ENCODE results near the gene CCNJL. TPM values are rescaled to one million over a fixed set of nuclear protein-coding genes. Genes with fewer than 3 reads are reported as not detected.

The CCNJL gene
- total RNA-seq, 1 experiment from 2014 or later: 33.9 TPM

DNA sequence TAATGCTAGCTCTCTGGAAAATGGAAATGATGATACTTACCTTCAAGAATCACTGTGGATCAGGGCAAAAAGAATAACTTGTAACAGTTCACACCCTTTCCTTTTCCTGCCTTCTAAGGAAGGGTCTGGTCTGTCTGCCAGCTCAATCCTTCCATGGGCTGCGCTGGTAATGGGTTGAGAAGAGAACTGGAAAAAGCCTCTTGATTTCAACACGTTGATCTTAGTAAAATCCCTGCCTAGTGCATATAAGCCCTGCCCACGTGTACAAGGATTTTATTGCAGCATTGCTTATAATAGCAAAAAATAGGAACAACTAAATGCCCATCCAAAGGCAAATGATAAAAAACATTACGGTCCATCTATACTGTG, 37.6 kb upstream of the CCNJL start:
- Histone ChIP-seq H3K27ac (no peak overlapping the region), H3K79me2 (ENCODE audit: low read depth) (no peaks in the 10 kb centered on the region), H3F3A (ENCODE audit: insufficient read depth, low read depth) (no peaks in the 10 kb centered on the region), H3K36me3 (ENCODE audit: low read depth) (no peaks in the 10 kb centered on the region), H3K4me3 (no peak overlapping the region), H3K4me1 (replicated peaks; ENCODE audit: insufficient read depth) (no peaks in the 10 kb centered on the region), H3K4me2 (no peak overlapping the region), H3K9me2 (ENCODE audit: insufficient read depth) (no peaks in the 10 kb centered on the region), H3K27me3 (ENCODE audit: insufficient read depth, low read depth) (no peaks in the 10 kb centered on the region), H4K20me1 (ENCODE audit: insufficient read depth) (no peaks in the 10 kb centered on the region), H2AFZ (no peak overlapping the region), H3K9me3 (ENCODE audit: insufficient read depth, low read depth) (no peaks in the 10 kb centered on the region)
- DNase-seq: no peak
- TF ChIP-seq, protein P1, sequence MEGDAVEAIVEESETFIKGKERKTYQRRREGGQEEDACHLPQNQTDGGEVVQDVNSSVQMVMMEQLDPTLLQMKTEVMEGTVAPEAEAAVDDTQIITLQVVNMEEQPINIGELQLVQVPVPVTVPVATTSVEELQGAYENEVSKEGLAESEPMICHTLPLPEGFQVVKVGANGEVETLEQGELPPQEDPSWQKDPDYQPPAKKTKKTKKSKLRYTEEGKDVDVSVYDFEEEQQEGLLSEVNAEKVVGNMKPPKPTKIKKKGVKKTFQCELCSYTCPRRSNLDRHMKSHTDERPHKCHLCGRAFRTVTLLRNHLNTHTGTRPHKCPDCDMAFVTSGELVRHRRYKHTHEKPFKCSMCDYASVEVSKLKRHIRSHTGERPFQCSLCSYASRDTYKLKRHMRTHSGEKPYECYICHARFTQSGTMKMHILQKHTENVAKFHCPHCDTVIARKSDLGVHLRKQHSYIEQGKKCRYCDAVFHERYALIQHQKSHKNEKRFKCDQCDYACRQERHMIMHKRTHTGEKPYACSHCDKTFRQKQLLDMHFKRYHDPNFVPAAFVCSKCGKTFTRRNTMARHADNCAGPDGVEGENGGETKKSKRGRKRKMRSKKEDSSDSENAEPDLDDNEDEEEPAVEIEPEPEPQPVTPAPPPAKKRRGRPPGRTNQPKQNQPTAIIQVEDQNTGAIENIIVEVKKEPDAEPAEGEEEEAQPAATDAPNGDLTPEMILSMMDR (conservative IDR thresholded peaks at IDR 0.05): no peak
- TF ChIP-seq EZH2 (IDR thresholded peaks at IDR 0.05; ENCODE audit: low read depth): no peak
- BruUV-seq (replicated peaks): no TSS peak
- ChIA-PET POLR2A (ENCODE audit: unreplicated experiment) (no interaction called here), CTCF (no interaction called here)
- intact Hi-C loops (cut with micrococcal nuclease; ENCODE audit: unreplicated experiment): no loop called here

- Histone ChIP-seq H2AFZ (no peak overlapping the region), H3K4me2 (no peak overlapping the region), H4K20me1 (ENCODE audit: insufficient read depth) (no peaks in the 10 kb centered on the region), H3K27me3 (ENCODE audit: insufficient read depth, low read depth) (no peaks in the 10 kb centered on the region), H3F3A (ENCODE audit: insufficient read depth, low read depth) (no peaks in the 10 kb centered on the region), H3K9me2 (ENCODE audit: insufficient read depth) (no peaks in the 10 kb centered on the region), H3K36me3 (ENCODE audit: low read depth) (no peaks in the 10 kb centered on the region), H3K27ac (no peak overlapping the region), H3K79me2 (ENCODE audit: low read depth) (no peaks in the 10 kb centered on the region), H3K9me3 (ENCODE audit: insufficient read depth, low read depth) (no peaks in the 10 kb centered on the region), H3K4me1 (replicated peaks; ENCODE audit: insufficient read depth) (no peaks in the 10 kb centered on the region), H3K4me3 (no peak overlapping the region)
- DNase-seq: no peak
- no TSS peak for BruUV-seq (replicated peaks)
- intact Hi-C loops (cut with micrococcal nuclease; ENCODE audit: unreplicated experiment): no loop called here
- POLR2A ChIA-PET (ENCODE audit: unreplicated experiment): no interaction called here
- TF ChIP-seq, protein P1 (conservative IDR thresholded peaks at IDR 0.05): no peak
- no peak for TF ChIP-seq EZH2 (IDR thresholded peaks at IDR 0.05; ENCODE audit: low read depth)
- CTCF ChIA-PET: no interaction called here
Observed at GRCh38 chr5:160349249-160349934, 37.0 kb upstream of the CCNJL start.

DNA sequence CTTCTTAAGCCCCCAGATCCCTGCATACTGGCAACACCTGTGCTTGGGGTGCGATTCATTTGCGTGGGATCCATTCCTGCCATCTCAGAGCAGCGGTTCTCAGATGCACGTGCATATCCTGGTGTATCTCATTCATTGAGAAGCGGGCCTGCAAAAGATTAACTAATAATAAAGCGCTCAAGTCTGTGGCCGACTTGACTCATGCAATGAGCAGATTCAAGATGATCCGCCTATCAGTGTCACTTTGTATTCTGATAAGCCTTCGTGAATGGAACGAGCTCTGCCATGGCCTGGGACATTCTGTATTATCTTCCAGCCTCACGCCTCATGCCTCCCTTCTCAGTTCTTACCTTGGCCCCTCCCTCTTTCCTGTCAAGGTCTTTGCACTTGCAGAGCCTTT, 35.7 kb upstream of the CCNJL start:
- Histone ChIP-seq H4K20me1 (ENCODE audit: insufficient read depth) (no peaks in the 10 kb centered on the region), H3K4me3 (no peak overlapping the region), H3K27ac (no peak overlapping the region), H3K4me1 (replicated peaks; ENCODE audit: insufficient read depth) (no peaks in the 10 kb centered on the region), H2AFZ (no peak overlapping the region), H3F3A (ENCODE audit: insufficient read depth, low read depth) (peaks cover under 1% of the 10 kb centered on the region; the same call in 1 of the 2 replicates), H3K9me2 (ENCODE audit: insufficient read depth) (no peaks in the 10 kb centered on the region), H3K9me3 (ENCODE audit: insufficient read depth, low read depth) (no peaks in the 10 kb centered on the region), H3K4me2 (no peak overlapping the region), H3K79me2 (ENCODE audit: low read depth) (no peaks in the 10 kb centered on the region), H3K36me3 (ENCODE audit: low read depth) (no peaks in the 10 kb centered on the region), H3K27me3 (ENCODE audit: insufficient read depth, low read depth) (no peaks in the 10 kb centered on the region)
- ChIA-PET POLR2A (ENCODE audit: unreplicated experiment) (interaction anchor here (0.6 kb wide), 1 partner anchor 61 kb away, joined by 3 read pairs; no protein-coding TSS in a partner anchor), CTCF (no interaction called here)
- no peak for DNase-seq
- intact Hi-C loops (cut with micrococcal nuclease; ENCODE audit: unreplicated experiment): no loop called here
- no peak for TF ChIP-seq EZH2 (IDR thresholded peaks at IDR 0.05; ENCODE audit: low read depth)
- TF ChIP-seq, protein P1 (conservative IDR thresholded peaks at IDR 0.05): no peak
- BruUV-seq (replicated peaks): no TSS peak

Measured in PC-9 (cell line).